C4-2B (cell line): ENCODE data around the gene COL6A1.

Experiments used
- H3K27ac ChIP-seq: fragments of 450-650 bp; 2 replicates; pipeline ENCODE4 v1.5.1; 2017
- ZFX ChIP-seq: fragments of 450-650 bp; IDR thresholded peaks from 2 replicates; pipeline ENCODE4 v1.6.1; 2017
- TF ChIP-seq, protein P1 (sequence below): fragments of 450-650 bp; conservative IDR thresholded peaks from 2 replicates; pipeline ENCODE4 v1.5.1; 2017; ENCODE audit warnings: mild to moderate bottlenecking

Gene COL6A1

DNA sequence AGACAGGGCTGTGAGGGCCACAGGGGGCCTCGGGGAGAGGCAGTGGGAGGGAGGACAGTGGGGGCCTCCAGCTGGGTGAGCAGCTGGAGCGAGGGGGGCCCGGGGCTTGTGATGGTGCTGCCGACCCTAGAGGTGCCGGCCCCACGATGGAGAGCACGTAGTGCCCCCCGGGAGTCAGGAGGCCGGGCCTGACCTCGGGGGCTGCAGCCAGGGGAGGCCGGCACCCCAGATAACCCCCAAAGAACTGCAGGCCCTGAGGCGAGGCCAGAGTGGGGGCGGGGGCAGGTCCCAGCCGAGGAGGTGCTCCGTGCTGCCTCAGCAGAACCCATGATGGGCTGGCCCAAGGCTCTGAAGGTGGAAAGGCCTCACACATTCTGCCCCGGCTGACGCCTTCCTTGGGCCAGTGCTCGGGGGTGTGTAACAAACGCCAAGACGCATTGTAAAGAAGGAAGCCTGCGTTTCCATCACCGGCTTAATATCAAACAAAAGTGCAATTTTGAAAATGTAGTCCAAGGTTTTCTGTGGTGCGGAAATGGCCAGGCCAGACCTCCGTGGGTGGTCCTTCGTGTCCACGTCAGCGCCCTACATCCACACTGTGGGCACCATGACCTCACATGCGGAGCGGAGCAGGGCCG, 55.2 kb downstream of the COL6A1 start:
- TF ChIP-seq, protein P1, sequence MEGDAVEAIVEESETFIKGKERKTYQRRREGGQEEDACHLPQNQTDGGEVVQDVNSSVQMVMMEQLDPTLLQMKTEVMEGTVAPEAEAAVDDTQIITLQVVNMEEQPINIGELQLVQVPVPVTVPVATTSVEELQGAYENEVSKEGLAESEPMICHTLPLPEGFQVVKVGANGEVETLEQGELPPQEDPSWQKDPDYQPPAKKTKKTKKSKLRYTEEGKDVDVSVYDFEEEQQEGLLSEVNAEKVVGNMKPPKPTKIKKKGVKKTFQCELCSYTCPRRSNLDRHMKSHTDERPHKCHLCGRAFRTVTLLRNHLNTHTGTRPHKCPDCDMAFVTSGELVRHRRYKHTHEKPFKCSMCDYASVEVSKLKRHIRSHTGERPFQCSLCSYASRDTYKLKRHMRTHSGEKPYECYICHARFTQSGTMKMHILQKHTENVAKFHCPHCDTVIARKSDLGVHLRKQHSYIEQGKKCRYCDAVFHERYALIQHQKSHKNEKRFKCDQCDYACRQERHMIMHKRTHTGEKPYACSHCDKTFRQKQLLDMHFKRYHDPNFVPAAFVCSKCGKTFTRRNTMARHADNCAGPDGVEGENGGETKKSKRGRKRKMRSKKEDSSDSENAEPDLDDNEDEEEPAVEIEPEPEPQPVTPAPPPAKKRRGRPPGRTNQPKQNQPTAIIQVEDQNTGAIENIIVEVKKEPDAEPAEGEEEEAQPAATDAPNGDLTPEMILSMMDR = no peak
- TF ChIP-seq ZFX = no peak
- no peak overlapping the region for H3K27ac ChIP-seq

DNA sequence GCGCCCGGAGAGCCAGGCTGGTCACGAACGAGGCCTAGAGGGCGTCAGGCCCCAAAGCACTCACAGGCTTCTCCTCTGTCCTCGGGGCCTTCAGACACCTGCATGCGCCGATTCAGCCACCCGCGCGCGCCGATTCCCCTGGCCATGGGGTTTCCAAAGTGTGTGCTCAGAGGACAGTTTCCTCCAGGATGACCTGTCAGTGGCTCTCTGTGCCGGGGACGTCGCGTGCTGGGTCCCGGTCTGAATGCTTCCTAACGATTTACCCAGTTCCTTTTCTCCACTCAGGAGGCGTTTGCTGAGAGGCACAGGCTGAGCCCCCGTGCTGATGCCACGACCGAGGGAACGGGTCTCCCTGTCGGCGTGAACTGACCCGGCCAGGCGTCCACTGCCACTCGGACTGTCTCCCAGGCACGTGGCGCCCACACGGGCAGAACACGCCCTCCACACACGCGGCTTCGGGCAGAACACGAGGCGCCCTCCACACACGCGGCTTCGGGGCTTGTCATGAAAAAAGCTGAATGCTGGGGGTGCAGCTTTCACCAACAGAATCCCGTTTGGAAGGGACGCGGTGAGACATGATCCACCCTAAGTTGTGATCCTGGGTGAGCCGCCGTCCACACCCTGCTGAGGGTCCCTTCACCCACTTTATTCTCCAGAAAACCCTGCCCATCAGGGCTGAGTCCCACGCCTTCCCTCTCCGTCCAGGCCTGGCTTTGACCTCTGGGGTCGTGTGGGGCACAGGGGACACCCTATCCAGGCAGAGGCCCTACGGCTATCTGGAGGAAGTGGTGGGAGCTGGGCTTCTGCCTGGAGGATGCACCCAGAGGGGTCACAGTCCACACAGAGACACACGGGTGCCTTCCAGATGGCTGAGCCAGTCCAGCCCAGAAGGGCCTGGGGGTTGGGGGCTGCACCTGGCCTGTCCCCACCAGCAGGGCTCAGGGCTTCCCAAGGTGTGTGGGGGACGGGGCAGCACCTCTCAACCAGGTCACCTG, 56.1 kb downstream of the COL6A1 start:
- no peak overlapping the region for H3K27ac ChIP-seq

DNA sequence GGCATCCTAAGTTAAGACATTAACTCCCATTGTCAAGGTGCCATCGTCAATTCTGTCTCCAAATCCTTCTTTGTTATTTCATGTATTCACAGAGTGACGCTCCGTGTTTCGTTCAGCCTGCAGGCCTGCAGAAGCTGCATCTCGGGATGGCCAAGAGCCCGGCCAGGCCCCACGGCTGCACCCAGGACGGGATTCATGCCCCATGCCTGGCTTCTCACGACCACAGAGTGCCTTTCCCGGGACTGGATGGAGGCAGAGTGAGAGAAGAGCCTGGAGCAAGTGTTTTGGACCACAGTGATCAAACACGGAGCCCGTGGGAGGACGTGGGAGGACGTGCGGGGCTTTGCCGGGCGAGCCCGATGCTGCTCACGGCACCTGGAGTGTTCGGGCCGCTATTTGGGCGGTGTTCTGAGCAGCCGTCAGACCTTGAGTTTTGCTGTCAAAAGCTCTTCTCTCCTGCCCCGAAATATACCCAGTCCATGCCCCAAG, 56.8 kb downstream of the COL6A1 start:
- TF ChIP-seq ZFX = no peak
- TF ChIP-seq, protein P1 = no peak
- no peak overlapping the region for H3K27ac ChIP-seq

More for the DNA sequence above, 56.1 kb downstream of the COL6A1 start:
- TF ChIP-seq, protein P1 = no peak
- TF ChIP-seq ZFX = no peak

DNA sequence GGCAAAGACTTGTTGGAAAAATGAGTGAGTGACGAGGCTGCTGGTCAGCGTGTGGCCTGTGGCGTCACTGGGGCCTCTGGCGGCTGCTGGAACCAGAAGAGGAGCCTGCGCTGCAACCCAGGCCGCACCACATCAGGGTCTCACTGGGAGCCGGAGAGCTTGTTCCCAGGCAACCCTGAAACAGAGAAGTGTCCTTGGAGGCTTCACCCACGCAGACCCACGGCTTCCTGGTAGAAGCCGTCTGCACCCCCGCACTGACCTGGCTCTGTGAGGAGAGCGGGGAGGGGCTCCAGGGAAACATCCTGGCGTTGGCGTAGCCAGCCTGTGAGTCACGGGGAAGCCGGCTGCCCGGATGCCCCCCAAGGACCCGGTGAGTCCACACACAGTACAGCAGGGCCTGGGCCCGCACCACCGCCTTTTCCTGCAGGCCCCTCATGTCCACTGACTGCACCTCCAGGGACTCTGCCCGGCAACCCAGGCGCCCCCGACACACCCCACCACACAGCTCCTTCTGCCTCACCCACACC, 57.4 kb downstream of the COL6A1 start:
- TF ChIP-seq, protein P1 = no peak
- no peak for TF ChIP-seq ZFX
- no peak overlapping the region for H3K27ac ChIP-seq

DNA sequence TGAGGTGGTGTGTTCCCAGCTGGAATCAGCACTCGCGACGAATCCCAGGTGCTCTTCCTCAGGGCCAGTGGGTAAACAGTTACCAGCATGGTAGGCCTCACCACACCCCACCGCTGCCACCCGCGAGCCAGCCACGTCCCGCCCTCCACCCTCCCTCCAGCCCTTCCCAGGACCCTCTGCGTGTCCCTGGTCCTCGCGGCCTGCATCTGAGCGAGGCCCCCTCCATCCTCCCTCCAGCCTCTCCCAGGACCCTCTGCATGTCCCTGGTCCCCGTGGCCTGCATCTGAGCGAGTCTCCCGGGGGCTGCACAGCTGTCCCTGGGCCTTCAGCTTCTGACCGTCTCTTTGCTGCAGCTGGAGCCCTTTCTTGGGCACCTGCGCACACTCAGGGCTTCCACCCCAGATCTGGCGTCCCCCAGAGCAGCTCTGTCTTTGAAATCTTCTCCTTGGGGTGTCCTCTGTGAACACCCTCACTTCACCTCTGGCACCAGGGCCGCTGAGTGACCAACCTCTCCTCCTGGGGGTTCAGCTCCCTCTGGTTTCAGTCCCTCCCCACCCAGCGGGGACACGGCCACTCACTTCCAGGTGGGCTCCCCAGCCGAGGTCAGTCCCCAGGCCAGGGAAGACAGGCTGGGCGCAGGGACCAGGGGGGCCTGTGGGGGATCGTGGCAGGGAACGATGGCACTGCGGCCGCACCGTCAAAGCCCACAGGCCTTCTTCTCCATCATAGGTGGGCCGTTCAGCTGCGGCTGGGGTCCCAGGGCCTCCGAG, 58.5 kb downstream of the COL6A1 start:
- TF ChIP-seq ZFX = no peak
- TF ChIP-seq, protein P1 = no peak

DNA sequence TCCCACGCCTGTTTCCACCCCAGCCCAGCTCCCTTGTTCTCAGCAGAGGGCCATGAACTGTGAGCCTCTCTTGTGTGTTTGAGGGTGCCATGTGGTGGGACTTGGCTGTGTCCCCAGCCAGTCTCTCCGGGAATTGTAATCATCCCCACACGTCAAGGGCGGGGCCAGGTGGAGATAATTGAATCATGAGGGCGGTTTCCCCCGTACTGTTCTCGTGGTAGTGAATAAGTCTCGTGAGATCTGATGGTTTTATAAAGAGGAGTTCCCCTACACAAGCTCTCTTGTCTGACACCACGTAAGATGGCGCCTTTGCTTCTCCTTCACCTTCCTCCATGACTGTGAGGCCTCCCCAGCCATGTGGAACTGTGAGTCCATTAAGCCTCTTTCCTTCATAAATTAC, 59.1 kb downstream of the COL6A1 start:
- no peak for TF ChIP-seq ZFX
- TF ChIP-seq, protein P1 = no peak
- H3K27ac ChIP-seq = no peak overlapping the region

More for the DNA sequence above, 58.5 kb downstream of the COL6A1 start:
- H3K27ac ChIP-seq = no peak overlapping the region
